HCT116 (cell line): ENCODE data around the gene EBLN2. TPM values are rescaled to one million over a fixed set of nuclear protein-coding genes. Genes with fewer than 3 reads are reported as not detected.

Experiments
- ATAC-seq: fragments of 200-7000 bp; cut with Tn5 transposase; 2 replicates; pipeline ENCODE4 v1.9.1; 2020; ENCODE audit warnings: mild to moderate bottlenecking, moderate library complexity
- BruUV-seq: library from RNA; stranded (reverse); fragments of 400-500 nt; replicated peaks from 2 replicates; lab custom pipeline; 2021; lab: Mats Ljungman, UMichigan
- CTCF ChIA-PET: fragments of 300-600 bp; sonication (Branson Sonifier 250); formaldehyde crosslinking; loops from one replicate; lab custom pipeline; 2021; ENCODE audit warnings: antibody characterized with exemption; lab: Charles Lee
- POLR2A ChIA-PET: fragments of 300-600, 350-600 bp; sonication (Branson Sonifier 250); formaldehyde crosslinking; loops from one replicate; lab custom pipeline; 2021; ENCODE audit warnings: antibody characterized with exemption; lab: Charles Lee
- RAD21 ChIA-PET, 2 experiments: fragments of 300-600 bp; sonication (Branson Sonifier 250); formaldehyde crosslinking; loops; one replicate each; lab custom pipeline; 2023; ENCODE audit warnings: low total read pairs in 2 of 2; ENCODE audit not compliant: uncharacterized antibody in 2 of 2, unreplicated experiment in 2 of 2, low non-redundant PET in 1 of 2; lab: Charles Lee
- DNase-seq: peaks from one replicate; pipeline ENCODE4 v3.0.0-alpha.2; 2010; ENCODE audit warnings: low read depth, low spot score
- H2AFZ ChIP-seq: fragments of 200-600 bp; shearing (Covaris generic), sonication (generic); 2 replicates; pipeline ENCODE4 v1.6.1; 2017; ENCODE audit warnings: low read depth, mixed run types, mixed read lengths, antibody characterized with exemption, low read length; ENCODE audit not compliant: poor library complexity, severe bottlenecking
- H3K27ac ChIP-seq: 2 replicates; pipeline ENCODE4 v1.5.1; 2012; ENCODE audit warnings: low read depth, low read length
- H3K27me3 ChIP-seq: fragments of 200-600 bp; sonication (generic); 2 replicates; pipeline ENCODE4 v1.6.1; 2016; ENCODE audit warnings: mixed run types, low read length, mixed read lengths; ENCODE audit not compliant: insufficient read depth
- H3K36me3 ChIP-seq, 2 experiments: fragments of 200-500 bp in 1 of 2; fragments of 200-600 bp in 1 of 2; sonication (Bioruptor generic) in 1 of 2; sonication (generic) in 1 of 2; 2 replicates each; pipeline versions ENCODE4 v1.5.1 to v1.6.1; 2014 to 2016; ENCODE audit warnings: low read length in 2 of 2, inconsistent platforms in 1 of 2, mixed read lengths in 1 of 2, mixed run types in 1 of 2; ENCODE audit not compliant: insufficient read depth in 2 of 2, control insufficient read depth in 1 of 2
- H3K4me1 ChIP-seq, 2 experiments: fragments of 200-600 bp in 1 of 2; sonication (generic) in 1 of 2; 2 replicates each; pipeline versions ENCODE4 v1.5.1 to v1.6.1; 2012 to 2017; ENCODE audit warnings: low read length in 2 of 2, inconsistent platforms in 1 of 2, mild to moderate bottlenecking in 1 of 2, mixed read lengths in 1 of 2, mixed run types in 1 of 2, moderate library complexity in 1 of 2; ENCODE audit not compliant: insufficient read depth in 2 of 2, control insufficient read depth in 1 of 2
- H3K4me2 ChIP-seq: fragments of 200-600 bp; sonication (generic); 2 replicates; pipeline ENCODE4 v1.6.1; 2017; ENCODE audit warnings: mixed run types, low read length, mixed read lengths
- H3K4me3 ChIP-seq, 2 experiments: fragments of 200-600 bp in 1 of 2; sonication (generic) in 1 of 2; replicated peaks in 1 of 2; 2 replicates each; pipeline ENCODE4 v1.5.1; 2011 to 2016; ENCODE audit warnings: low read length in 2 of 2, control low read depth in 1 of 2, low read depth in 1 of 2, mild to moderate bottlenecking in 1 of 2, mixed read lengths in 1 of 2, mixed run types in 1 of 2
- H3K79me2 ChIP-seq: fragments of 200-600 bp; sonication (generic); 2 replicates; pipeline ENCODE4 v1.6.1; 2017; ENCODE audit warnings: mild to moderate bottlenecking, mixed run types, low read length, moderate library complexity, mixed read lengths; ENCODE audit not compliant: insufficient read depth
- H3K9ac ChIP-seq: fragments of 200-600 bp; sonication (generic); 2 replicates; pipeline ENCODE4 v1.6.1; 2016; ENCODE audit warnings: low read length, mixed read lengths
- H3K9me2 ChIP-seq: fragments of 200-600 bp; sonication (generic), shearing (Covaris generic); 2 replicates; pipeline ENCODE4 v1.6.1; 2017; ENCODE audit warnings: mixed run types, mild to moderate bottlenecking, moderate library complexity; ENCODE audit not compliant: insufficient read depth
- H3K9me3 ChIP-seq, 2 experiments: fragments of 200-500 bp in 1 of 2; fragments of 200-600 bp in 1 of 2; sonication (Bioruptor generic) in 1 of 2; sonication (generic) in 1 of 2; 2 replicates each; pipeline ENCODE4 v1.6.1; 2014 to 2017; ENCODE audit warnings: low read length in 2 of 2, mixed read lengths in 2 of 2, inconsistent platforms in 1 of 2, low read depth in 1 of 2, mild to moderate bottlenecking in 1 of 2, mixed run types in 1 of 2, moderate library complexity in 1 of 2; ENCODE audit not compliant: control insufficient read depth in 1 of 2, insufficient read depth in 1 of 2
- H4K20me1 ChIP-seq: fragments of 200-600 bp; sonication (generic), shearing (Covaris generic); 2 replicates; pipeline ENCODE4 v1.6.1; 2017; ENCODE audit warnings: mixed run types, mild to moderate bottlenecking, moderate library complexity; ENCODE audit not compliant: insufficient read depth
- CBX3 ChIP-seq: IDR thresholded peaks from 2 replicates; pipeline ENCODE4 v1.6.1; 2012; ENCODE audit warnings: low read depth
- ELF1 ChIP-seq: IDR thresholded peaks from 2 replicates; pipeline ENCODE4 v1.6.1; 2012; ENCODE audit warnings: low read depth, borderline replicate concordance
- EZH2 ChIP-seq: fragments of 200-600 bp; sonication (generic); IDR thresholded peaks from 2 replicates; pipeline ENCODE4 v1.6.1; 2017; ENCODE audit warnings: antibody characterized with exemption, mixed run types
- FOSL1 ChIP-seq: IDR thresholded peaks from 2 replicates; pipeline ENCODE4 v1.6.1; 2012; ENCODE audit warnings: low read depth
- RAD21 ChIP-seq: IDR thresholded peaks from 2 replicates; pipeline ENCODE4 v1.6.1; 2012; ENCODE audit warnings: low read depth, mild to moderate bottlenecking
- SIN3A ChIP-seq: IDR thresholded peaks from 2 replicates; pipeline ENCODE4 v1.6.1; 2012; ENCODE audit warnings: low read depth
- YY1 ChIP-seq: IDR thresholded peaks from 2 replicates; pipeline ENCODE4 v1.6.1; 2011; ENCODE audit warnings: low read length, low read depth, moderate library complexity, mild to moderate bottlenecking; ENCODE audit not compliant: insufficient replicate concordance; ENCODE audit errors: extremely low read depth
- ZNF274 ChIP-seq: fragments of 200-500 bp; sonication (Bioruptor generic); IDR thresholded peaks from 2 replicates; pipeline ENCODE4 v1.6.1; 2014; ENCODE audit warnings: mild to moderate bottlenecking, low read depth, low read length, inconsistent platforms
- intact Hi-C: fragments of 100-400 bp; cut with micrococcal nuclease; formaldehyde crosslinking; loops from 2 replicates; pipeline ENCODE4 v1.10.0; 2022
- total RNA-seq: library from RNA; stranded (reverse); gene quantifications from one replicate; pipeline ENCODE4 v1.2.1, GENCODE V29; 2021; ENCODE audit not compliant: unreplicated experiment
- TF ChIP-seq, protein P1 (sequence below), 3 experiments: fragments of 200-600 bp in 1 of 3; sonication (generic) in 1 of 3; IDR thresholded peaks in 2 of 3; conservative IDR thresholded peaks in 1 of 3; 2 replicates each; pipeline ENCODE4 v1.5.1; 2012 to 2017; ENCODE audit warnings: low read depth in 2 of 3, low read length in 2 of 3, antibody characterized with exemption in 1 of 3, borderline replicate concordance in 1 of 3, control low read depth in 1 of 3, mild to moderate bottlenecking in 1 of 3, mixed read lengths in 1 of 3, mixed run types in 1 of 3, moderate library complexity in 1 of 3; ENCODE audit not compliant: insufficient read depth in 1 of 3
- TF ChIP-seq, protein P2 (sequence below): IDR thresholded peaks from 2 replicates; pipeline ENCODE4 v1.6.1; 2011; ENCODE audit warnings: mild to moderate bottlenecking, low read length, moderate library complexity; ENCODE audit not compliant: insufficient replicate concordance; ENCODE audit errors: extremely low read depth
- TF ChIP-seq, protein P3 (sequence below): IDR thresholded peaks from 2 replicates; pipeline ENCODE4 v1.6.1; 2012; ENCODE audit warnings: low read depth

Gene EBLN2
- total RNA-seq, 1 experiment from 2014 or later = 5.1 TPM

DNA sequence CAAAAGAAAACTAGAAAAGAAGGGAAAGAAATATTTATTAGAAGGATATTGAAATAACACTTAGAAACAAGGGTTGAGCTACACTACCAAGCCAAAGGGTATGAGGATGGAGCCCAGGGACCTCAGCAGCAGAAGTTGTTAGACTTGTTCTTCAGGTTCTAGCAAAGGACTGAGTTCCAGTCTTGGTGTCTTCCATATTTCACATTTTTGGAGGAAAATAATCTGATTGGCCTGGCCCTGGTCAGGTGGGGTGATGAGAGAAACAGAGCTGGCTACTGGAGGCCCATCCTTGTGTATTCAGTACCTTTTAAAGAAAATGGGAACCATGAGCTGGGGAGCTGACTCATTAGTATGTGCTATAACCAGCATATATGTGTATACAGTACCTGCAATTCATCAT, 36.6 kb upstream of the EBLN2 start:
- CTCF ChIA-PET = no interaction called here
- 0 out of 2 replicates have a peak overlapping the region, but pooled peaks have one; percentile 14 for H3K4me2 ChIP-seq
- RAD21 ChIA-PET = no interaction called here
- H3K4me1 ChIP-seq = peaks cover 12 to 23% of the 10 kb centered on the region in 2 experiments
- H3K27ac ChIP-seq = no peak overlapping the region
- H3K9me2 ChIP-seq = no peaks in the 10 kb centered on the region
- TF ChIP-seq FOSL1 (no peak), SIN3A (no peak)
- H3K9me3 ChIP-seq = no peaks in the 10 kb centered on the region
- peaks cover 100% of the 10 kb centered on the region for H3K79me2 ChIP-seq
- H3K36me3 ChIP-seq = no peaks in the 10 kb centered on the region; a peak in 1 of 4 replicates
- H3K9ac ChIP-seq = no peak overlapping the region
- ATAC-seq (peak; percentile 60; the same call in 1 of the 2 replicates), DNase-seq (peak; percentile 6)
- no peak overlapping the region for H3K4me3 ChIP-seq
- BruUV-seq = no TSS peak
- intact Hi-C loops = no loop called here
- no peak overlapping the region for H2AFZ ChIP-seq
- POLR2A ChIA-PET = no interaction called here
- no peaks in the 10 kb centered on the region for H3K27me3 ChIP-seq
- peaks cover 31% of the 10 kb centered on the region for H4K20me1 ChIP-seq

DNA sequence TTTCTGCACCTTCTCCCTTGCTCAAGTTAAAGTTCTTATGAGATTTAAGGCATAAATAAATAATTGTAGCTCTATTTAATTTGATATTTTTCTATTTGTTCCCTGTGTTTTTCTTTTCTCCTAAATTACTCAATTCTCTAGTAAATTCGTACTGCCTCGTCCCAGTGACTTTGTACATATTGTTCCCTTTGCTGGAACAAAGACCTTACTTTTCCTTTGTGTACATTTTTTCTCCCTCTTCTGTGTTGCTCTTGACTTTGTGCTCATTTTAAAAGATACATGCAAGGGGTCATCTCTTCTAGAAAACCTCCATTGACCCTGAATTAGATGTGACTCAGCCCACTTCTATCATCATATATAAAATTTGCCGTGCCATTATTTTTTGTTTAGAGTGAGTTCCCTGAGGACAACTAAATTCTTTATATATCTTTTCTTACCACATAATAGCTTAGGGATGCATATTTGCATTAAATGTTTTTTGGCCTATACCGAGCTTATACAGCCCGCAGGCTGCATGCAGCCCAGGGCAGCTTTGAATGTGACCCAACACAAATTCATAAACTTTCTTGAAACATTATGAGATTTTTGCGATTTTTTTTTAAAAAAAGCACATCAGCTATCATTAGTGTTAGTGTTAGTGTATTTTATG, 35.2 kb upstream of the EBLN2 start:
- peaks cover 36% of the 10 kb centered on the region for H4K20me1 ChIP-seq
- intact Hi-C loops = no loop called here
- TF ChIP-seq, protein P1, sequence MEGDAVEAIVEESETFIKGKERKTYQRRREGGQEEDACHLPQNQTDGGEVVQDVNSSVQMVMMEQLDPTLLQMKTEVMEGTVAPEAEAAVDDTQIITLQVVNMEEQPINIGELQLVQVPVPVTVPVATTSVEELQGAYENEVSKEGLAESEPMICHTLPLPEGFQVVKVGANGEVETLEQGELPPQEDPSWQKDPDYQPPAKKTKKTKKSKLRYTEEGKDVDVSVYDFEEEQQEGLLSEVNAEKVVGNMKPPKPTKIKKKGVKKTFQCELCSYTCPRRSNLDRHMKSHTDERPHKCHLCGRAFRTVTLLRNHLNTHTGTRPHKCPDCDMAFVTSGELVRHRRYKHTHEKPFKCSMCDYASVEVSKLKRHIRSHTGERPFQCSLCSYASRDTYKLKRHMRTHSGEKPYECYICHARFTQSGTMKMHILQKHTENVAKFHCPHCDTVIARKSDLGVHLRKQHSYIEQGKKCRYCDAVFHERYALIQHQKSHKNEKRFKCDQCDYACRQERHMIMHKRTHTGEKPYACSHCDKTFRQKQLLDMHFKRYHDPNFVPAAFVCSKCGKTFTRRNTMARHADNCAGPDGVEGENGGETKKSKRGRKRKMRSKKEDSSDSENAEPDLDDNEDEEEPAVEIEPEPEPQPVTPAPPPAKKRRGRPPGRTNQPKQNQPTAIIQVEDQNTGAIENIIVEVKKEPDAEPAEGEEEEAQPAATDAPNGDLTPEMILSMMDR (IDR thresholded peaks at IDR 0.05 in 2 of 3, conservative IDR thresholded peaks at IDR 0.05 in 1 of 3; ENCODE audit: borderline replicate concordance in 1 of 3, insufficient read depth in 1 of 3, low read depth in 2 of 3, low read length in 2 of 3) = no peak
- TF ChIP-seq ZNF274 (no peak), RAD21 (no peak), CBX3 (no peak), YY1 (no peak), ELF1 (no peak), EZH2 (no peak)
- TF ChIP-seq, protein P2, sequence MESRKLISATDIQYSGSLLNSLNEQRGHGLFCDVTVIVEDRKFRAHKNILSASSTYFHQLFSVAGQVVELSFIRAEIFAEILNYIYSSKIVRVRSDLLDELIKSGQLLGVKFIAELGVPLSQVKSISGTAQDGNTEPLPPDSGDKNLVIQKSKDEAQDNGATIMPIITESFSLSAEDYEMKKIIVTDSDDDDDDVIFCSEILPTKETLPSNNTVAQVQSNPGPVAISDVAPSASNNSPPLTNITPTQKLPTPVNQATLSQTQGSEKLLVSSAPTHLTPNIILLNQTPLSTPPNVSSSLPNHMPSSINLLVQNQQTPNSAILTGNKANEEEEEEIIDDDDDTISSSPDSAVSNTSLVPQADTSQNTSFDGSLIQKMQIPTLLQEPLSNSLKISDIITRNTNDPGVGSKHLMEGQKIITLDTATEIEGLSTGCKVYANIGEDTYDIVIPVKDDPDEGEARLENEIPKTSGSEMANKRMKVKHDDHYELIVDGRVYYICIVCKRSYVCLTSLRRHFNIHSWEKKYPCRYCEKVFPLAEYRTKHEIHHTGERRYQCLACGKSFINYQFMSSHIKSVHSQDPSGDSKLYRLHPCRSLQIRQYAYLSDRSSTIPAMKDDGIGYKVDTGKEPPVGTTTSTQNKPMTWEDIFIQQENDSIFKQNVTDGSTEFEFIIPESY = no peak
- TF ChIP-seq, protein P3, sequence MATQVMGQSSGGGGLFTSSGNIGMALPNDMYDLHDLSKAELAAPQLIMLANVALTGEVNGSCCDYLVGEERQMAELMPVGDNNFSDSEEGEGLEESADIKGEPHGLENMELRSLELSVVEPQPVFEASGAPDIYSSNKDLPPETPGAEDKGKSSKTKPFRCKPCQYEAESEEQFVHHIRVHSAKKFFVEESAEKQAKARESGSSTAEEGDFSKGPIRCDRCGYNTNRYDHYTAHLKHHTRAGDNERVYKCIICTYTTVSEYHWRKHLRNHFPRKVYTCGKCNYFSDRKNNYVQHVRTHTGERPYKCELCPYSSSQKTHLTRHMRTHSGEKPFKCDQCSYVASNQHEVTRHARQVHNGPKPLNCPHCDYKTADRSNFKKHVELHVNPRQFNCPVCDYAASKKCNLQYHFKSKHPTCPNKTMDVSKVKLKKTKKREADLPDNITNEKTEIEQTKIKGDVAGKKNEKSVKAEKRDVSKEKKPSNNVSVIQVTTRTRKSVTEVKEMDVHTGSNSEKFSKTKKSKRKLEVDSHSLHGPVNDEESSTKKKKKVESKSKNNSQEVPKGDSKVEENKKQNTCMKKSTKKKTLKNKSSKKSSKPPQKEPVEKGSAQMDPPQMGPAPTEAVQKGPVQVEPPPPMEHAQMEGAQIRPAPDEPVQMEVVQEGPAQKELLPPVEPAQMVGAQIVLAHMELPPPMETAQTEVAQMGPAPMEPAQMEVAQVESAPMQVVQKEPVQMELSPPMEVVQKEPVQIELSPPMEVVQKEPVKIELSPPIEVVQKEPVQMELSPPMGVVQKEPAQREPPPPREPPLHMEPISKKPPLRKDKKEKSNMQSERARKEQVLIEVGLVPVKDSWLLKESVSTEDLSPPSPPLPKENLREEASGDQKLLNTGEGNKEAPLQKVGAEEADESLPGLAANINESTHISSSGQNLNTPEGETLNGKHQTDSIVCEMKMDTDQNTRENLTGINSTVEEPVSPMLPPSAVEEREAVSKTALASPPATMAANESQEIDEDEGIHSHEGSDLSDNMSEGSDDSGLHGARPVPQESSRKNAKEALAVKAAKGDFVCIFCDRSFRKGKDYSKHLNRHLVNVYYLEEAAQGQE = no peak

More for the DNA sequence above, 35.2 kb upstream of the EBLN2 start:
- Histone ChIP-seq H3K4me2 (no peak overlapping the region), H3K27me3 (no peaks in the 10 kb centered on the region), H3K9me3 (no peaks in the 10 kb centered on the region), H3K4me1 (peaks cover 12 to 23% of the 10 kb centered on the region in 2 experiments; a peak in 3 of 4 replicates), H3K79me2 (peaks cover 100% of the 10 kb centered on the region), H2AFZ (no peak overlapping the region), H3K4me3 (no peak overlapping the region), H3K9me2 (no peaks in the 10 kb centered on the region), H3K36me3 (no peaks in the 10 kb centered on the region; a peak in 1 of 4 replicates), H3K27ac (no peak overlapping the region), H3K9ac (no peak overlapping the region)
- no TSS peak for BruUV-seq
- RAD21 ChIA-PET = no interaction called here
- ATAC-seq (no peak), DNase-seq (no peak)
- CTCF ChIA-PET = no interaction called here
- POLR2A ChIA-PET = no interaction called here
